Loucy (cell line): Measurements from ENCODE around the gene SNAP25.

Experiments
- CTCF ChIP-seq: fragments of 200-600 bp; sonication (generic); conservative IDR thresholded peaks from 2 replicates; pipeline ENCODE4 v1.5.1; 2014; ENCODE audit warnings: mild to moderate bottlenecking, antibody characterized with exemption, low read length
- EZH2phosphoT487 ChIP-seq: fragments of 200-600 bp; IDR thresholded peaks from 2 replicates; pipeline ENCODE4 v1.6.1; 2018; ENCODE audit warnings: antibody characterized with exemption, mild to moderate bottlenecking, moderate library complexity, borderline replicate concordance

GRCh38 chr20:10300582-10301446, 82.2 kb downstream of the SNAP25 start:
- TF ChIP-seq CTCF (no peak), EZH2phosphoT487 (no peak)
